Right renal cortex interstitium (tissue), 3 donors: ENCODE data around the gene FCGR3B. TPM values are rescaled to one million over a fixed set of nuclear protein-coding genes. Genes with fewer than 3 reads are reported as not detected.
"Not testable (repeated sequence)": the region's sequence is repeated elsewhere in the genome, so short reads cannot be mapped to it uniquely, and the experiment has no call there.

Experiments used
- DNase-seq, 3 donors: peaks; one replicate each; pipeline ENCODE4 v3.0.0-alpha.2; 2013; ENCODE audit warnings: low read depth in 3 of 3, low spot score in 2 of 3
- polyA plus RNA-seq, 3 donors: library from polyadenylated mRNA; unstranded; fragments of 120-200 nt; gene quantifications; one replicate each; pipeline ENCODE4 v1.2.1, GENCODE V29; 2013; ENCODE audit not compliant: insufficient read length in 3 of 3

The FCGR3B gene
- polyA plus RNA-seq, 3 donors: 0.88 TPM; not detected in 2

DNA sequence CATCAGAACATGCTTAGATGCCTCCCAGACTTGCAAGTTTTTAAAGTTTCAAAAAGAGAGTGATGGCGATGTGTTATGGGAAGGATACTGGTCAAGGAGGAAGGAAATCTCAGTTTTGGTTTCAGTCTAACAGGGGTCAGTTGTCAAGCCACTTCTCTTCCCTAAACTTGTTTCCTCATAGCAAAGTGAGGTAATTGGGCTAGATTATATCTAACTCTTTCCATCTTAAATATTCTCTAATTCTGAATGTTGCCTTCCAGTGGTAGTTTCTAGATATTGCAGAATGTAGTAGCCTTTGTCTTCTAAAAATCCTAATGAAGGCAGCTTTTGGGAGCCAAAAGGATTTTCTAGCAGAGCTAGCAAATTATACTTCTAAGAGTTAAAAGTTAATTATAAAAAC lies 11.7 kb upstream of the FCGR3B start:
- DNase-seq: not testable (repeated sequence)

DNA sequence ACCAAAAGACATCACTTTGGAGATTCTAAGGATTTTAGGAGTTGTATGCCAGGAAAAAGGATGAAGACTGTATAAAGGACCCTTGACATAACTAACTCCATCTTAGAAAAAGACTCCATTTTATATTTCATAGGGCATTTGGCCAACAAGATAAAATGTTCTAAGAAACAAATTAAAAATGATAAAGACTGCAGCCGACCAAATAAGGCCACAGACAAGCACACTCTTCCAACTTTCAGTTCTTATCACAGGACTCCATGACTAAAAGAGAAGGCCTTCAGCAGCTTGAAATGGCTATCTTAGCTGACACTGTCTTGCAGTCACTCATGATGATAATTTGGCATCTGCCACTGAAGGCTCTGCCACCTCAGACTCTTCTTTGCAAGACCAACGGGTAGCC lies 8.2 kb upstream of the FCGR3B start:
- not testable (repeated sequence) for DNase-seq

DNA sequence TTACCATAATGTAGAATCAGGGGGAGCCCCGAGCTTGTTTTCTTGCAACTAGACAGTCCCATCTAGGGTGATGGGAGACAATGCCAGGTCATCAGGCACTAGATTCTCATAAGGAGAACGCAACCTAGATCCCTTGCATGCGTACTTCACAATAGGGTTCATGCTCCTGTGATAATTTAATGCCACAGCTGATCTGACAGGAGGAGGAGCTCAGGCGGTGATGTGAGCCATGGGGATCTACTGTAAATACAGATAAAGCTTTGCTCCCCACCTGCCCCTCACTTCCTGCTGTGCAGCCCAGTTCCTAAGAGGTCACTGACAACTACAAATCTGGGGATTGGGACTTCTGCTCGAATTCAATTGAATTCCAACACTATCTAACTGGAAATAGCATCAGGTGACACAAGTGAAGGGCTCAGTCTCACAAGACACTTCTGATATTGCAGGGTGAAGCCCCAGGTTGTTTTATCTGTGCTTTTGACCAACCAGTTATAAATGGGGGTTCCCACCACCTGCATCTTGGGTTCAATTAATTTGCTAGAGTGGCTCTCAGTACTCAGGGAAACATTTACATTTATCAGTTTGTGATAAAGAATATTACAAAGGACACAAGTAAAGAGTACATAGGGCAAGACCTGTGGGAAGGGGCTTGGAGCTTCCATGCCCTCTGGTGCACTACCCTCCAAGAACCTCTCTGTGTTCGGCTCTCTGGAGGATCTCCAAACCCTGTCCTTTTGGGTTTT lies 7.4 kb upstream of the FCGR3B start:
- not testable (repeated sequence) for DNase-seq

DNA sequence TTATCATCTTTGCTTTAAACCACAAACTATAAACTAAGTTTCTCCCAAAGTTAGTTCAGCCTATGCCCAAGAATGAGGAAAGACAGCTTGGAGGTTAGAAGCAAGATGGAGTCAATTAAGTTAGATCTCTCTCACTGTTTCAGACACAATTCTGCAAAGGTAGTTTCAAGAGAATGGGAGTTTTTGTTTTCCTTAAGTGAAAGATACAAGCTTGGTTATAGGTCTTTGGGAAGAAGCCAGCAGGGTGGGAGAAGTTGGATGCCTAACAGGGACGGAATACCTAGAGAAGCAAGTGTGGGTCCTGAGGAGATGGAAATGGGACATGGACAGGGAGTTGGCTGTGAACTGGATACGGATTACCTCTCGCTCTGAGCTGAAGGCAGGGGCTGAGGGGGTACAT lies 6.0 kb upstream of the FCGR3B start:
- not testable (repeated sequence) for DNase-seq

DNA sequence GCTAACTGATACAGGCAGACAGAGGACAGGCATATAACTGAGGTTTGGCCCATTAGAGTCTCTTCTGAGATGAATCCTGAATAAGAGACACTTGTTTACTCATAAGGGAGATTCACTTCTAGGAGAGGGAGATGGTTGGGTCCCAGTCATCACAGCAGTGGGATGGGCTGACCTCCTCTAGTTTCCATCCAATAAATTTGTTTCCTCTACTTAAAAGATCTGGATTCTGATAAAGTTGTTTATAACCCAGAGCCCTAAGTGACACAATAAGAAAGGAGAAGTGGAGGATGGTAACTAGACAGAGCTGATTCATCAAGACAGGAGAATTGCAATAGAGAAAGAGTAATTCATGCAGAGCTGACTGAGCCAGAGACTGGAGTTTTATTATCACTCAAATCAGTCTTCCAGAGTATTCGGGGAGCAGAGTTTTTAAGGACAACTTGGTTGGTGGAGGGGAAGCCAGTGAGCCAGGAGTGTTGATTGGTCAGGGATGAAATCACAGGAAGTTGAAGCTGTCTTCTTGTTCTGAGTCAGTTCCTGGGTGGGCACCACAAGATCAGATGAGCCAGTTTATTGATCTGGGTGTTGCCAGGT lies 5.3 kb upstream of the FCGR3B start:
- DNase-seq: not testable (repeated sequence)

DNA sequence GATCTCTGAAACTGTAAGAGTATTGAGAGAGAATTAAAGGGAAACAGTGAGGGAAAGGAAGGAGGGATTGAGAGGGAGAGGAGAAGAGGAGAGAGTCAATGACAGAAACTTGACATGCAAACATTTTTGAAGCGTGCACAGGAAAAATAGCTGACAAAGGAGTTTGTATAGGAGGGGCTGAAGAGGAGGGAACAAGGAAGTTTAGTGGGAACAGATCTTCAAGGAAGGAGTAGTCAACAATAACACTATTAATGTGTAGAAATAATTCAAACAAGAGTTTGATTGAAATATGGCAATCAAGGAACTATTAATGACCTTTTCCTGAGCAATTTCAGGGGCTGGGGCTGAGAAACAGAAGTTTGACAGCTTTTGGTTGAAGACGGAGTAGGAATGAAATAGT lies 4.0 kb upstream of the FCGR3B start:
- not testable (repeated sequence) for DNase-seq

DNA sequence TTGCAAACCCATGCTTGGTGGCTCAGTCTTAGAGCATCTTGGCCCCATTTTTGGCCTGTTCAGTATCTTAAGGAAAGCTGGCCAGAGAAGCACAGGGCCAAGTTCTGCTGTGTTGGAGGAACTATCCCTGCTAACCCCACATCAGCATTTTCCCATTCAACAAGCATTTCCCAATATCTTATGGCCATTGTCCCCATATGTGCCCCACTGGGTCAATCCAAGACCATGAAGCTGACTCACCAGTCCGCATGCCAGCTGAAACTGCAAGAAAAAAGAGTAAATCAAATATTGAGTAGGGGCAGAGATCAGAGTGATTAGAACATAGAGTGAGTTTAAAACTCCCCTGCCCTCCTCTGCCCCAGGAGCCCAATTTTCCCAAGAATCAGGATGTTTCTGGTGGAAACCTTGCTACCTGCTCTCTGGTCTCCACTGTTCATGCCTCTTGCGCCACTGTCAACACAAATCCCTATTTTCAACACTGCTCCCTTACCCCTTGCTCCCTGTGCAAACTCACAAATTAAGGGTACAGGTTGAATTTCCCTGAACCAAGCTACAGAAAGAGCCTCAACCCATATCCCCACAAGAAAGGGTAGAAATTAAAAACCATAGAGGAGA lies 741 bp downstream of the FCGR3B start:
- not testable (repeated sequence) for DNase-seq

DNA sequence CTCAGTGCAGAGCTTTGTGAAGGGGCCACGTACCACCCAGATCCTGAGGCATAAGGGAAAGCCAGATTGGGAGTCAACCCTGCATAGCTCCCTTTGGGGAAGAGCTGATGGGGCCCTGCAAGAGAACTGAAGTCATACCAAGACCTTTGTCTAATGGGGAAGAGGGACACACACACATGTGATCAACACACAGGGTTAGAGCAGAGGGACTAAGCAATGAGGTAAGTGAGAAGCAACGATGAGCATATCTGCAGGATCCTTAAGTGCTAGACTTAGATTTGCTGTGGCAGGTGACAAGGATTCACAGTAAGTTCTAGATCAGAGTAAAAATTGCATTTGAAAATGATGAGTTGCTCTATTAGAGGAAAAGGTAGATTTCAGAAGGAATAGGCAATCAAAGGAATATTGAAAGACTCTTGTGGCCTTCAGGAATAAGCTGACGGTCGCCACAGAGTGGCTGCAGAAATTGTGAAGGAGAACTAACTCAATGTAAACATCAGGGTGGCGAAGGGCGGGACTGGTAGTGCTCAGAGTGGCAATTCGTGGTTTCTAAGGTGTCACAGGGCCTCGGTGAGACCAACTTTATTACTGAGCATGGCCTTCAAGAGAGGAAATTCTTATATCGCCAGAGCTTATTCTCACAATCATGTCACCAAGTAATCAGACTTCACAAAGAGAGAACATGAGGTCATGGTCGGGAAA lies 4.4 kb downstream of the FCGR3B start:
- DNase-seq: not testable (repeated sequence)

DNA sequence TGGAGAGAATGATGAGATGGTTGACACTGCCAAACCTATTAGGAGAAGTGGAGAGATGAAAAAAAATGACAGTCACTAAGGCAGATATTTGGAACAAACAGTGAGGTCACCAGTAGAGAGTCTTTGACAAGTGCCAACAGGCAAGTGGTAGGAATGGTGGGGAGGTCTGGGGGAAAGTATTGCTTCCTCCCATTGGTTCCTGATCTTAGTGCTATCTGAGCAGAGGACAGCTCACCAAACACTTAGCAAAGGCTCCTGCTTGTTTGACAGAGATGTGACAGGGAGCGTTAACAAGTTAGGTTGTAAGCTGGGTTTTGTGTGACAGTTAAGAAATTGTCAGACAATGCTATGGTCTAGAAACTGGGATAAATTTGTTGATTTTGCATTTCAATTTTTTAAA lies 6.4 kb downstream of the FCGR3B start:
- DNase-seq: not testable (repeated sequence)

DNA sequence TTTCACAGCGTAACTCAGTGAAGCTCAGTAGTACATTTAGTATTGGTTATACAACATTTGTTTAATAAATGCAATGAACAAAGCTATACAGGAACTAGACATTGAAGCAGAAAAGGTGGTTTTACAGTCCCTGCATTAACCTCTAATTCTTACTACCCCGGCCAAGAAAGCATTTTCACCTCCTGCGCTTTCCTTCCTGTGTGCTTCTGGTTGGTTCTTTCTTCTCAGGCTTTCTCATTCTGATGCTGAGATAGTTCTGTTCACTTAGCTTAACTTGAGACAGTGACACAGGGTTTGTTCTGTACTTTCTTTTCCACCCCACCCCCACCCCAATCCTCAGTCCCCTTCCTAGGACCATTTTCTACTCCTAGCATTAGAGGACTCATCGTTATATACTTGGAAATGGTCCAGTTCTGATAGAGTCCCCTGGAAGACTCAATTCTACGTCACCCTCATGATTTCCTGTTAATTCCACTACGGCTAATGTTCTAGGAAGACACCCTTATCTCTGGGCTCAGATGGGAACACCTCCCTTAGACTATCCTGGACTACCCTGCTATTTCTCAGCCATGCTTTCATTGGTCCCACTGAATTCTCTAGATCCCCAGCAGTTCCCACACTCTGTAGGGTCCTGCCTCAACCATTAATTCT lies 7.5 kb downstream of the FCGR3B start:
- not testable (repeated sequence) for DNase-seq

DNA sequence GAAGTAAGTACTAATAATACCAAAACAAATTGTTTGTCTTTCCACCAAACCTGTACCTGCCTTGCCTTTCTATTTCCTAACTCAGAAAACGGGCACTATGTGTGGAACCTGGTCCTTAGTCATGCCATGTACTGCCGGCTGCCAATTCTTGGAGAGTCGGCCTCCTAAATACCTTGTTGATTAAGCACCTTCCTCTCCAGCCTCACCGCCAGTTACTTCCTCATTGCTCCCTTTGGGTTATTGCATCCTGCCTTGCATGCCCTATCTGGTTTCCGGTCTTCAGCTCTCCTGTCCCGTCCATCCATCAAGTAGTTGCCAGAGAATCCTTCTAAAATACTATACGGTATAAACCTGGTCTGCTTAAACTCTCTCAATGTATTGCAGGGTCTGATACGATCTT lies 8.9 kb downstream of the FCGR3B start:
- not testable (repeated sequence) for DNase-seq

DNA sequence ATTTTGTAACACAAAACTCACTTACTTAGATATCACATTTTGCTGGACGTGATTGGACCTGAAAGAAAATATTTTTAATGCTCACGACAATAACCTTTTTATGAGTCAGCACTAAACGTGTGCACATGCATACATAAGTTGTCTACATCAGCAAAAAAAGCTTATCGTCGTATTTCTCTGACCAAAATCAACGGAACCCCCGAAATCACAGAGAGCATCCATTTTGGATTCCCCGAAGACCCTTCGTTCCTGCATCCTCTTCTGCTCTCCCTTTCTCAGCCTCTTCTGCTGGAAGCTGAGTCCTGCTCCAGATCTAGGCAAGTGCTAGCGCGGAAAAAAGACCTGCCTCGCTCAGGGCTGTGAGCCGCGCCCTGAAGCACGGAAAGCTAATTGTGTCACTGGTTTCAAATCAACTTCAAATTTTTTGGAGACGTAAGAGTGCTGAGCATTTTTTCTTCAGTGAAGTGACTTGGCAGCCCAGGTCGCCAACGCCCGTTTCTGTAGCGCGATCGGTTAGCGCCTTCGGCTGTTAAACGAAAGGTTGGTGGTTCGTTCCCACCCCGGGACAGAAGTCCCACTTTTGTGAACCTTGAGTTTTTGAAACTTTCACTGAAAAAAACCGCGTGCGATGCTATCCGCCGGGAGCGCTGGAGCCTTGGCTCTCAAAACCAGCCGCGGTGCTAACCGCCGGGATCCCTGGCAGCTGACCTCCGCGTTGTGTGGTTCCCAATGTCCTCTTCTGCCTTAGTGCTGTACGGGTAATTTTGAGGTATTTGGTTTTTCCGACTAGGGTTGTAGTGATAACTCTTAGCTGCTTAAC lies 9.6 kb downstream of the FCGR3B start:
- peak in 2 of 3 donors; percentile 37 to 48 for DNase-seq

DNA sequence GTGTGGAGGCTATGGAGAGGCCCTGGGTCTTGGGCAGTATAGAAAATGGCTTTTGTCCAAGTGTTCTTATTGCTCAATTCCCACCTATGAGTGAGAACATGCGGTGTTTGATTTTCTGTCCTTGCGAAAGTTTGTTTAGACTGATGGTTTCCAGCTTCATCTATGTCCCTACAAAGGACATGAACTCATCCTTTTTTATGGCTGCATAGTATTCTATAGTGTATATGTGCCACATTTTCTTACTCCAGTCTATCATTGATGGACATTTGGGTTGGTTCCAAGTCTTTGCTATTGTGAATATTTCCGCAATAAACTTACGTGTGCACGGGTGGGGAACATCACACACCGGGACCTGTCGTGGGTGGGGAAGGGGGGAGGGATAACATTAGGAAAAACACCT lies 10.6 kb downstream of the FCGR3B start:
- DNase-seq: not testable (repeated sequence)

DNA sequence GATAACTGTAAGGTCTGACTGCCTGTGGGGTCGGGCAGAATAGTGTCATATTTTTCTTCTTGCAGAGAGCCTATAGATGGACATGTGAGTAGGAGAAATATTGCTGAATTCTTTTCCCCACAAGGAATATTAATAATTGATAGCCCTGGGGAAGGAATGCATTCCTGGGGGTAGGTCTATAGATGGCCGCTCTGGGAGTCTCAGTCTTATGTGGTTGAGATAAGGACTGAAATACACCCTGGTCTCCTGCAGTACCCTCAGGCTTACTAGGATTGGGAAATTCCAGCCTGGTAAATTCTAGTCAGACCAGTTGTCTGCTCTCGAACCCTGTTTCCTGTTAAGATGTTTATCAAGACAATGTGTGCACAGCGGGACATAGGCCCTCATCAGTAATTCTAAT lies 12.5 kb downstream of the FCGR3B start:
- DNase-seq: not testable (repeated sequence)

DNA sequence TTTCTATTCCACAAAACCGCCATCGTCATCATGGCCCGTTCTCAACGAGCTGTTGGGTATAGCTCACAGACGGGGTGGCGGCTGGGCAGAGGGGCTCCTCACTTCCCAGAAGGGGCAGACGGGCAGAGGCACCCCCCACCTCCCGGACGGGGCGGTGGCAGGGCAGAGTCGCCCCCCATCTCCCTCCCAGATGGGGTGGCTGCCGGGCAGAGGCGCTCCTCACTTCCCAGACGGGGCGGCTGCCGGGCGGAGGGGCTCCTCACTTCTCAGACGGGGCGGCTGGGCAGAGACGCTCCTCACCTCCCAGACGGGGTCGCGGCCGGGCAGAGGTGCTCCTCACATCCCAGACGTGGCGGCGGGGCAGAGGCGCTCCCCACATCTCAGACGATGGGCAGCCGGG lies 14.6 kb downstream of the FCGR3B start:
- not testable (repeated sequence) for DNase-seq

DNA sequence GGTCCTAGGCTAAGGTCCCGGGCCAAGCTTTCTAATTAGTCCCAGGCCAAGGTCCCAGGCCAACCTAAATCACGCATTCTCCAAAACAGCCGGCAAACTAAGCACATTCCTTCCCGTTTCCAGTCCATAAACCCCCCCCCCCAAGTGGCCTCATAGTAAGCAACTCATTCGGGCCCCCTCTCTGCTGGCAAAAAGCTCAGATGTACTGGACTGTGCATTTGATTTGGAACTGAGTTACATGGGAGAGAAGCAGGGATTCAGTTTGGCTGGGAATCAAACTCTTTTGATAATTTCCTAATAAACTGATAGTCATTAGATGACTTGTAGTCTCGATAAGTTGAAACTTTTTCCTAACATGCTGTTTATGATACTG lies 17.8 kb downstream of the FCGR3B start:
- peak in 1 of 3 donors; percentile 71 for DNase-seq

DNA sequence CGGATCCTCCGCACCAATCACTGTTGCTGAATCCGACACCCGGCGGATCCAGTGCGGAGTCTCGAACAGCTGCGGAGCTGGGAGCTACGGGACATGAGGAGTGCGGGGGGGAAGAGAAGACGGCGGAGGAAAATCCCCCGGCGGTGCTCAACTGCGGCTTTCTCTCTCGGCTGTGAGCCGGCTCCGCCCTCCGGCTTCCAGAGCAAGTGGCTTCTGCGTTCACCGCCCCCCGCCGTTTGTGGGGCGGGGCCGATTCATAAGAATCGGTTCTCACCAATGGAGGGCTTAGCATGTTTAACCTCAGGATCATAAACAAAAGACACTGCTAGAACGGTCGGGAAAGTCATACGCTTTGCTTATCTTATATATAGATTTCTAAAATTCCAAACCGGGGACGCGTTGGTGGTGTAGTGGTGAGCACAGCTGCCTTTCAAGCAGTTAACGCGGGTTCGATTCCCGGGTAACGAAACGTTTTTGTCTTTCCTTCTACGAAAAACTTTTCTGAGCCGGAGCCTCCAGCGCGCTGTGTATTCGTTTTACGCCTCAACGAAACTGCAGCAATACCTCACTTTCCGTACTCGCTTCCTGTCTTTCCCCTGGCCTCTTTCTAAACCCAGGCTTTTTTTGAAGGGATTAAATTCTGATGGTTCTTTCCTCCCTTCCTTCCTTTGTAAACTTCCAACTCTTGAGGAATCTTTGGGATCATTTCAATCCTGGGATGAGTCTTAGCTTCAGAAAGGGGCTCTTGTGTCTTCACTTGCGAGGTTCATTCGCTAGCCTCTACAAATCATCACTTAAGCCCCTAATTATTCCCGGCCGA lies 18.4 kb downstream of the FCGR3B start:
- peak; percentile 91 to 99 (median 98) for DNase-seq

DNA sequence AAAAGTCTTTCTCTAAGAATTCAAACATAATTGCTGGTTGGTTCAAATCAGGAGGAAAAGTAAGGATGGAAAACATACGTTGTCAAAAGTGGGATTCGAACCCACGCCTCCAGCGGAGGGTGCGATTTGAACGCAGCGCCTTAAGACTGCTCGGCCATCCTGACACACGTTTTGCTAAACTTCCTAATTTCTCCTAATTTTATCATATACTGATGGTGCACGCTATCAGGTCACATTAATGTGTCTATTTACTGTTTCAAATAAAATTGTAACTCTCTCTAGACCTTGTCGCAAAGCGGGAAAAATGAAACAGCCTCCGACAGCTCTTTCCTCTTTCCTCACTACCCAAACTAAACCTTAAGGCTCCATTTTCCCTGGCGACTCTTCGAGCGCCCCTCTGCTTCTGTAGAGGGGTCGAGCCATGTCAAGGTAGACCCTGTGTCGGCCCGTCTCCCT lies 19.1 kb downstream of the FCGR3B start:
- peak in 2 of 3 donors; percentile 43 to 49 for DNase-seq

DNA sequence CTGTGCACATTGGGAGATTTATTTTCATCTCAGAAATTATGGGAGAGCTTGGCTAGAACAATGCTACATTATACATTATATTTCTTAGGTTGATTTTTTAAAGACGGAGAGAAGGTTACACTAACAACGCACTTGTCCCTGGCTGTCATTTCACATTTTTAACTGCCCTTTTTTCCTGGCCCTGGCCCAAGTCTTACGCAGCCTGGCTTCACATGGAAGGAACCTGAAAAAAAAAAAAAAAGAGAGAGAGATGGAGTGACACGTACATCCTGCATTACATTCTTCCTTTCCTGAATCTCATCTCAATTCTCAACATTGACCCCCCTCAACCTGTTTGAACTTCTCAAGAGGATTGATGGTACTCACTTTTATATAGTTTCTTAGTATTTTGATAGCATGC lies 20.8 kb downstream of the FCGR3B start:
- DNase-seq: not testable (repeated sequence)
